GM18870 (cell line): ENCODE measurements around the gene ATP1A4.

Source experiments
- ATAC-seq: cut with Tn5 transposase; IDR thresholded peaks from one replicate; pipeline ENCODE4 v1.9.1; 2021; ENCODE audit warnings: moderate library complexity; ENCODE audit not compliant: unreplicated experiment

ATP1A4 gene

DNA sequence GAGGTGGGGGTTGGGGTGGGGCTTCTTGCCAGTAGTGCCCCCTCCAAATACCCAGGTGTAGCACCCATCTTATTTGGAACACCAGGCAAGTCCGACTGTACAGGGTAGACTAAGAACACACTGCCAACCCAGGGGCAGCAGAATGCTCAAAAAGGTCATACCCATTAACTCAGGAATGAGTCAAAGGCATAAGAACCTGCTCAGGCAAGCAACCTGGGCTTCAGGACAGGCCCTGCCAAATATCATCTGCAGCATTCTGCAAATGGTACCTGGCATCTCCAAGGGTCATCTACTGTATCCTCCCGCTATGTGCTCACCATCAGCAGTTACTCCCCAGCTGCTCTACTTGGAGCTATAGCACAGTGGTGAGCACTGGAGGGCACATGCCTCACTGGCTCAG, 73.2 kb downstream of the ATP1A4 start:
- no peak for ATAC-seq

DNA sequence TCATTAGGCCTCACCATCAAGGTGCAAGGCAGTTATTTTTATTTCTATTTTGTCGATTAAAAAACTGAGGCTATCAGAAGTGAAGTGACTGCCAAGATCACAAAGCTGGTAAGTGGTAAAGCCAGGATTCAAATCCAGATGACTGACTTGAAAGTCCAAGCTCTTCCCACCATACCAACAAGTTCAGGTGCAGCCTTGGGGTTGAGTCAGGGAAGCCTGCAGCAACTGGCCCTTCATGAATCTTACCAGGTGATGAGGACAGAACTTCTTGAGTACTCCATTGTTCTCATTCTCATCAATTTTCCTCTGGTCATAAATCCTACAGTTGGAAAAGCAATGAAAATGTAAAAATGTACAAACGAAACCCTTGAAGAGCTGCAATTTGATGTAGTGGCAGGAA, 73.9 kb downstream of the ATP1A4 start:
- ATAC-seq, result no peak

DNA sequence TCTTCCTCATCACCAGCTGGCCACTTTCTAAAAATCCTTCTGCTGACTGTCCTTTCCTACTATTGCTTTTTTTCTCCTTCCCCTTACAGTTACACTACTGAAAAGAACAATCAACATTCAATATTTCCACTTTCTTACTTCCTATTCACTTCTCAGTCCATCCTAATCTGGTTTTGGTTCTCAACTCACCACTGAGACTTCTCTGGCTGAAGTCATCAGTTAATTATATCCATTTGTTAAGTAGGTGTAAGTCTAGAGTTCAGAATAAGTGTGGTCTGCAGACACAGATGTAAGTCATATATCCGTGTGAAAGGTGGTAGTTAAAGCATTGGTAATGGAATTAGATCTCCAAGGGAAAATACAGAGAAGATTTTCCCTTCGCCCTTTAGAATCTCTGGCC, 75.2 kb downstream of the ATP1A4 start:
- no peak for ATAC-seq

DNA sequence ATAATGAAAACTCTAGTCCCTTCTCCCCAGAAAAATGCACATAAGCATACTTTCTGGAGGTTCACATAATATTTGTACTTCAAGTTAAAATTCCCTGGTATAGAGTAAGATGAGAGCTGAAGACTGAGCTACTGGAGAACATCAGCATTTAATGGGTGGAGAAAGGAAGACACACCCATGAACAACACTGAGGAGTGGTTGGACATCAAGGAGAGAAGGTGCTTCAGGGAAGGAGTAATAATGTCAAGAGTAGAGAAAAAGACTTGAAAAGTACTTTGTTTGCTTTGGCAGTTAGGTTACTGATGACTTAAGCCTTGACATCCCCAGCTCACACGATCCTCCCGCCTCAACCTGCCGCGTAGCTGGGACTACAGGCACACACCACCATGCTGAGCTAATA, 75.6 kb downstream of the ATP1A4 start:
- no peak for ATAC-seq

DNA sequence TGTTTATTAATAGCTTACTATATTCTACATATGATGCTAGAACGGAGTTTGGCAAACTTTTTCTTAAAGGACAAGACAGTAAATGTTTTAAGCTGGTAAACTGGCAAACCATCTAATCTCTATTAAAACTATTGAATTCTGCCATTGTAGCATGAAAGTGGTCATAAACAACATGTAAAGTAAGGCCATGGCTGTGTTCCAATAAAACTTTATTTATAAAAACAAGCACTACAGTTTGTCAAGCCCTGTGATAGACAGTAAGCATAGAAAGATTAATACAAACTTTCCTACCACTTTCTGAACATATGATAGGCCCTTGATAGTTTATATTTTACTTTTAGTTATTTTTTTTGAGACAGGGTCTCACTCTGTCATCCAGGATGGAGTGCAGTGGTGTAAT, 76.2 kb downstream of the ATP1A4 start:
- no peak for ATAC-seq

DNA sequence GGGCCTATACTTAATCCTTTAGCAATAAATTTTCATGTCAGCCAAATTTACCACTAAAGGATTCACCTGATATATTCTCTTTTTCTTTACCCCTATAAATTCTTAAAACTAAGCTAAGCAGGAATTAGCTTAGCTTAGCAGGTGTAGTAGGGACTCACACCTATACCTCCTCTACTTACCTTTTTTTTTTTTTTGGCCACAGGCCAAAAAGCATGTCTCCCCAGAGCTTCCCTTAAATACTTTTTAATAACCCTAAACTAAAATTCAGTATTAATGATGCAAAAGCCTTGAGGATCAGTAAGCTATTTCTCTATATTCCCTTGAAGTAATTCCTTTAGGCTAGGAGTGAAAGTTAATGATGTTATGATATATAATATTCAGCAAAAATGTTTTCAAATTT, 77.0 kb downstream of the ATP1A4 start:
- no peak for ATAC-seq

DNA sequence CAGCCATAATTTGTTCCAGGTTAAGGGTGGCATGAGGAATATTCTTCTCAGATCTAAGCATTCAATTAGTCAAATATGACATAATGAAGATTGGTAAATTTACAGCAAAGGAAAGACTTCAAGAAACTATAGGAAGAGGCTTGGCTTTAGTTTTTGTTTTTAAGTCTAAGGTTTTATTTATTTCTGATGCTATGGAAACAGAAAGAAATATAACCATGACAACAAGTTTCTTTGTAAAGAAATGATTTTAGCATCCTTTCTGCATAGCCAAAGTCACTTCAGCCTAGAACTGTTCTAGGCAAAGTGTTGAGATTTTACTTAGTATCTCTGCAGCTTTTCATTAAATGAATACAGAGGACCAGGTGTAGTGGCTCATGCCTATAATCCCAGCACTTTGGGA, 81.5 kb downstream of the ATP1A4 start:
- no peak for ATAC-seq
